GM10248 (cell line): Measurements from ENCODE around the gene SPINK14.
A peak's percentile ranks its signal among the peaks of the same experiment; 100 is the strongest.

Experiments used
- CTCF ChIA-PET: fragments of 300-600 bp; sonication (Branson Sonifier 250); formaldehyde crosslinking; extraction: SDS; loops from one replicate; lab custom pipeline; 2021; ENCODE audit warnings: antibody characterized with exemption; lab: Yijun Ruan, JAX
- POLR2A ChIA-PET: fragments of 350-650 bp; sonication (Branson Sonifier 250); formaldehyde crosslinking; extraction: SDS; loops from one replicate; lab custom pipeline; 2020; ENCODE audit warnings: antibody characterized with exemption; lab: Yijun Ruan, JAX
- DNase-seq: peaks from one replicate; pipeline ENCODE4 v3.0.0; 2012; ENCODE audit errors: extremely low spot score
- CTCF ChIP-seq: IDR thresholded peaks from 2 replicates; pipeline ENCODE4 v1.5.1; 2012; ENCODE audit warnings: mild to moderate bottlenecking, low read depth; ENCODE audit errors: extremely low read depth, missing control alignments, control extremely low read depth

The SPINK14 gene

GRCh38 chr5:148179234-148179824 lies 11.0 kb downstream of the SPINK14 start:
- CTCF ChIA-PET = interaction anchor here (0.8 to 3.6 kb wide), 13 partner anchors 8 to 857 kb away, joined by 3 to 25 read pairs (median 4); no protein-coding TSS in a partner anchor
- POLR2A ChIA-PET = no interaction called here
- peak; percentile 57 for TF ChIP-seq CTCF
- peak; percentile 10 for DNase-seq

- no peak for TF ChIP-seq CTCF
- POLR2A ChIA-PET = no interaction called here
- CTCF ChIA-PET = interaction anchor here (1.4 to 1.5 kb wide), 3 partner anchors 13 to 544 kb away, joined by 3 to 6 read pairs (median 3); no protein-coding TSS in a partner anchor
- no peak for DNase-seq
Measured at GRCh38 chr5:148186248-148187003, 18.1 kb downstream of the SPINK14 start.

- ChIA-PET POLR2A (no interaction called here), CTCF (no interaction called here)
- TF ChIP-seq CTCF = no peak
- no peak for DNase-seq
Measured at GRCh38 chr5:148191010-148191409, 22.7 kb downstream of the SPINK14 start.

- no peak for TF ChIP-seq CTCF
- DNase-seq = no peak
- CTCF ChIA-PET = interaction anchor here (1.1 kb wide), 1 partner anchor 21 kb away, joined by 3 read pairs; no protein-coding TSS in a partner anchor
- POLR2A ChIA-PET = no interaction called here
Measured at GRCh38 chr5:148193202-148193601, 24.9 kb downstream of the SPINK14 start.

GRCh38 chr5:148201151-148201550 lies 32.8 kb downstream of the SPINK14 start:
- POLR2A ChIA-PET = no interaction called here
- DNase-seq = no peak
- TF ChIP-seq CTCF = no peak
- CTCF ChIA-PET = no interaction called here

GRCh38 chr5:148202531-148203203 lies 34.3 kb downstream of the SPINK14 start, which contains the start of gene SPINK6:
Gene SPINK6, plus strand, starts transcription at chr5:148203042. Its CDS starts 55 bp downstream, at chr5:148203097.
- ChIA-PET CTCF (interaction anchor here (1.1 kb wide), 1 partner anchor 26 kb away, joined by 3 read pairs; no protein-coding TSS in a partner anchor), POLR2A (no interaction called here)
- TF ChIP-seq CTCF = no peak
- no peak for DNase-seq
